H9 (cell line): ENCODE data around the gene GEMIN2. TPM values are rescaled to one million over a fixed set of nuclear protein-coding genes. Genes with fewer than 3 reads are reported as not detected.

Experiments
- DNase-seq: peaks from one replicate; pipeline ENCODE4 v3.0.0-alpha.2; 2017
- H2AFZ ChIP-seq: one replicate; pipeline ENCODE4 v1.6.1; 2013; ENCODE audit warnings: mild to moderate bottlenecking, low read length, control low read depth, moderate library complexity
- H2AK5ac ChIP-seq: 2 replicates; pipeline ENCODE4 v1.6.1; 2013; ENCODE audit warnings: low read length, control low read depth, mixed read lengths; ENCODE audit not compliant: insufficient read length
- H2BK120ac ChIP-seq: one replicate; pipeline ENCODE4 v1.6.1; 2013; ENCODE audit warnings: low read depth, mild to moderate bottlenecking, low read length, control low read depth, inconsistent platforms; ENCODE audit not compliant: poor library complexity, severe bottlenecking
- H2BK12ac ChIP-seq: 2 replicates; pipeline ENCODE4 v1.6.1; 2013; ENCODE audit warnings: low read length, control low read depth, mixed read lengths, low read depth; ENCODE audit not compliant: insufficient read length
- H2BK15ac ChIP-seq: 2 replicates; pipeline ENCODE4 v1.6.1; 2013; ENCODE audit warnings: low read depth, low read length, control low read depth
- H2BK20ac ChIP-seq: one replicate; pipeline ENCODE4 v1.6.1; 2013; ENCODE audit warnings: low read depth, mild to moderate bottlenecking, low read length, control low read depth, inconsistent platforms; ENCODE audit not compliant: poor library complexity, severe bottlenecking
- H2BK5ac ChIP-seq: 2 replicates; pipeline ENCODE4 v1.6.1; 2013; ENCODE audit warnings: low read length, control low read depth, mixed read lengths; ENCODE audit not compliant: insufficient read length
- H3K14ac ChIP-seq: 2 replicates; pipeline ENCODE4 v1.6.1; 2013; ENCODE audit warnings: low read length, control low read depth; ENCODE audit not compliant: insufficient read depth
- H3K18ac ChIP-seq: 2 replicates; pipeline ENCODE4 v1.6.1; 2013; ENCODE audit warnings: low read depth, mild to moderate bottlenecking, mixed read lengths, low read length, control low read depth; ENCODE audit not compliant: insufficient read length
- H3K23ac ChIP-seq: 2 replicates; pipeline ENCODE4 v1.6.1; 2013; ENCODE audit warnings: low read length, control low read depth, mixed read lengths, low read depth; ENCODE audit not compliant: insufficient read length
- H3K23me2 ChIP-seq: 2 replicates; pipeline ENCODE4 v1.6.1; 2013; ENCODE audit warnings: low read depth, mild to moderate bottlenecking, mixed read lengths, low read length, control low read depth; ENCODE audit not compliant: insufficient read length, poor library complexity, severe bottlenecking
- H3K27ac ChIP-seq: 2 replicates; pipeline ENCODE4 v1.5.1; 2013; ENCODE audit warnings: low read length, control low read depth, mixed read lengths, low read depth; ENCODE audit not compliant: insufficient read length
- H3K27me3 ChIP-seq: 2 replicates; pipeline ENCODE4 v1.6.1; 2013; ENCODE audit warnings: low read length, control low read depth, inconsistent platforms; ENCODE audit not compliant: insufficient read depth
- H3K4ac ChIP-seq: 2 replicates; pipeline ENCODE4 v1.6.1; 2013; ENCODE audit warnings: low read depth, mild to moderate bottlenecking, control low read depth, inconsistent platforms, low read length, moderate library complexity
- H3K4me1 ChIP-seq: 2 replicates; pipeline ENCODE4 v1.6.1; 2013; ENCODE audit warnings: low read length, control low read depth, inconsistent platforms; ENCODE audit not compliant: insufficient read depth
- H3K4me2 ChIP-seq: 2 replicates; pipeline ENCODE4 v1.6.1; 2013; ENCODE audit warnings: low read length, control low read depth, mixed read lengths; ENCODE audit not compliant: insufficient read length, insufficient read depth
- H3K56ac ChIP-seq: 2 replicates; pipeline ENCODE4 v1.6.1; 2013; ENCODE audit warnings: low read depth, mild to moderate bottlenecking, mixed read lengths, low read length, control low read depth; ENCODE audit not compliant: insufficient read length
- H3K79me1 ChIP-seq: 2 replicates; pipeline ENCODE4 v1.6.1; 2013; ENCODE audit warnings: low read depth, mild to moderate bottlenecking, moderate library complexity, low read length, control low read depth, inconsistent platforms; ENCODE audit not compliant: insufficient read depth, poor library complexity, severe bottlenecking
- H3K79me2 ChIP-seq: 2 replicates; pipeline ENCODE4 v1.6.1; 2013; ENCODE audit warnings: low read length, control low read depth, inconsistent platforms; ENCODE audit not compliant: insufficient read depth
- H3K9ac ChIP-seq: 2 replicates; pipeline ENCODE4 v1.6.1; 2013; ENCODE audit warnings: low read length, control low read depth, mixed read lengths; ENCODE audit not compliant: insufficient read length; ENCODE audit errors: extremely low read depth
- H3K9me3 ChIP-seq: one replicate; pipeline ENCODE4 v1.6.1; 2013; ENCODE audit warnings: low read depth, low read length, inconsistent platforms; ENCODE audit not compliant: control insufficient read depth
- H3T11ph ChIP-seq: one replicate; pipeline ENCODE4 v1.6.1; 2013; ENCODE audit warnings: mild to moderate bottlenecking, low read length, control low read depth, inconsistent platforms
- H4K20me1 ChIP-seq: one replicate; pipeline ENCODE4 v1.6.1; 2013; ENCODE audit not compliant: control insufficient read depth, insufficient read length, insufficient read depth
- H4K5ac ChIP-seq: 2 replicates; pipeline ENCODE4 v1.6.1; 2013; ENCODE audit warnings: low read depth, mild to moderate bottlenecking, mixed read lengths, low read length, control low read depth; ENCODE audit not compliant: insufficient read length
- H4K8ac ChIP-seq: replicated peaks from 2 replicates; pipeline ENCODE4 v1.6.1; 2013; ENCODE audit warnings: low read length, control low read depth, mixed read lengths, low read depth; ENCODE audit not compliant: insufficient read length
- H4K91ac ChIP-seq: 2 replicates; pipeline ENCODE4 v1.6.1; 2013; ENCODE audit warnings: low read depth, mild to moderate bottlenecking, moderate library complexity, mixed read lengths, low read length, control low read depth; ENCODE audit not compliant: insufficient read length
- H3K27ac Mint-ChIP-seq, 3 experiments: 2 replicates in 2 of 3; 3 replicates in 1 of 3; pipeline ENCODE4 v1.8.0; 2020 to 2021; ENCODE audit warnings: mixed read lengths in 3 of 3, mild to moderate bottlenecking in 1 of 3, moderate library complexity in 1 of 3
- H3K27me3 Mint-ChIP-seq: 2 replicates; pipeline ENCODE4 v1.8.0; 2021; ENCODE audit warnings: low read depth, mild to moderate bottlenecking, moderate library complexity, mixed read lengths
- H3K36me3 Mint-ChIP-seq, 3 experiments: 2 replicates in 2 of 3; 3 replicates in 1 of 3; pipeline ENCODE4 v1.8.0; 2020 to 2021; ENCODE audit warnings: low read depth in 3 of 3, mixed read lengths in 3 of 3; ENCODE audit not compliant: insufficient read depth in 1 of 3
- H3K4me1 Mint-ChIP-seq, 2 experiments: 2 replicates each; pipeline ENCODE4 v1.8.0; 2020; ENCODE audit warnings: mixed read lengths in 2 of 2
- H3K4me3 Mint-ChIP-seq, 2 experiments: 2 replicates in 1 of 2; 3 replicates in 1 of 2; pipeline ENCODE4 v1.8.0; 2020 to 2021; ENCODE audit warnings: mild to moderate bottlenecking in 2 of 2, mixed read lengths in 2 of 2, moderate library complexity in 1 of 2
- H3K9me3 Mint-ChIP-seq, 2 experiments: 2 replicates in 1 of 2; 3 replicates in 1 of 2; pipeline ENCODE4 v1.8.0; 2020; ENCODE audit warnings: mild to moderate bottlenecking in 2 of 2, mixed read lengths in 2 of 2, moderate library complexity in 1 of 2
- WGBS: extraction: QIAGEN DNeasy Blood & Tissue Kit; methylation state at CpG from one replicate; pipeline ENCODE4 v1.1.7; 2013; ENCODE audit warnings: missing lambda C conversion rate, low lambda C conversion rate, mixed read lengths; ENCODE audit not compliant: insufficient read length; ENCODE audit errors: extremely low coverage; 5-methylcytosine and 5-hydroxymethylcytosine counted together
- total RNA-seq: library from RNA; stranded (reverse); gene quantifications from 2 replicates; pipeline ENCODE4 v1.2.1, GENCODE V29; 2021
- TF ChIP-seq, protein P1 (sequence below): fragments of 200-600 bp; sonication (generic); conservative IDR thresholded peaks from 3 replicates; pipeline ENCODE4 v1.8.0; 2021; ENCODE audit warnings: antibody characterized with exemption, mild to moderate bottlenecking

Gene GEMIN2
- total RNA-seq, 1 experiment from 2014 or later, result 36.3 TPM

DNA sequence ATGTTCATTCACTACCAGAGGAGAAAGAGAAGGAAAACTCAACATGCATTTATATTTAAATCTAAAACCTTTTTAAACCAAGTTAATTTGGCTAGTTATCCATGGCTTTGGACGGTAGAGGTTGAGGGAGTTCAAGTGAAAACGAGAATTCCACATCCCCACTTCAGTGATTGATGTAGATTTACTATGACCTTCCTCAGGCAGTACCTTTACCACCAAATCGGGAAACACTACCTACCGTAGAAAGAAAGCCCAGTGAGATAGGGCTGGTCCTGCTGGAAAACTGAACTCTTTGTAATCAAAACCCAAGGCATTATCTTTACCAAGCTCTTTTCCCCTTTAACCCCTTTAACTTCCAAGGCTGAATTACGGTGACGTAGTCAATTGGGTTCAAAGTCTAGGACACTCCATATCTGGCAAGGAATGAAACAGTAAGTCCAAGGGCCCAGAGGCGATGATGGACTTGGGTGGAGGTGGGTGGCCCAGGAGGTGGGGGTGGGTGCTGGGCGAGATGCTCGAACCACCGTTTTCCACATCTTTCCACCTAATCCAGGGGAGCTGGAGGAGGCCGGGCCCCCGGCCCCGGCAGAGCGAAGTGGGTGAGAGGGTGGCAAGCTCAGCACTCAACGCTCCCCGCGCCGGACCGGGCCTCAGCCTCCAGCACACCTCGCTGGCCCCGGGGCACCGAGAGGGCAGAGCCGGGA is 11.7 kb upstream of the GEMIN2 start:
- H2AFZ ChIP-seq, result no peak overlapping the region
- Mint-ChIP-seq H3K27ac (peak overlapping the region; percentile 84 to 93 (median 91); a peak in 5 of 7 replicates), H3K4me3 (peak overlapping the region; percentile 88 to 95)

More for the DNA sequence above, 11.7 kb upstream of the GEMIN2 start:
- no peak for DNase-seq
- no peaks in the 10 kb centered on the region for H3K4me1 ChIP-seq
- H3K4ac ChIP-seq, result no peak overlapping the region
- peaks cover 3% of the 10 kb centered on the region; the same call in 1 of the 2 replicates for H3K79me2 ChIP-seq
- H3K27me3 ChIP-seq, result no peaks in the 10 kb centered on the region
- no peaks in the 10 kb centered on the region for H3K79me1 ChIP-seq
- Mint-ChIP-seq H3K36me3 (peaks cover 2 to 4% (median 2%) of the 10 kb centered on the region in 3 experiments; a peak in 4 of 7 replicates), H3K9me3 (no peaks in the 10 kb centered on the region), H3K4me1 (peaks cover 23 to 36% of the 10 kb centered on the region in 2 experiments), H3K27me3 (no peaks in the 10 kb centered on the region)
- peak overlapping the region; percentile 80 for H3K9ac ChIP-seq
- TF ChIP-seq, protein P1, sequence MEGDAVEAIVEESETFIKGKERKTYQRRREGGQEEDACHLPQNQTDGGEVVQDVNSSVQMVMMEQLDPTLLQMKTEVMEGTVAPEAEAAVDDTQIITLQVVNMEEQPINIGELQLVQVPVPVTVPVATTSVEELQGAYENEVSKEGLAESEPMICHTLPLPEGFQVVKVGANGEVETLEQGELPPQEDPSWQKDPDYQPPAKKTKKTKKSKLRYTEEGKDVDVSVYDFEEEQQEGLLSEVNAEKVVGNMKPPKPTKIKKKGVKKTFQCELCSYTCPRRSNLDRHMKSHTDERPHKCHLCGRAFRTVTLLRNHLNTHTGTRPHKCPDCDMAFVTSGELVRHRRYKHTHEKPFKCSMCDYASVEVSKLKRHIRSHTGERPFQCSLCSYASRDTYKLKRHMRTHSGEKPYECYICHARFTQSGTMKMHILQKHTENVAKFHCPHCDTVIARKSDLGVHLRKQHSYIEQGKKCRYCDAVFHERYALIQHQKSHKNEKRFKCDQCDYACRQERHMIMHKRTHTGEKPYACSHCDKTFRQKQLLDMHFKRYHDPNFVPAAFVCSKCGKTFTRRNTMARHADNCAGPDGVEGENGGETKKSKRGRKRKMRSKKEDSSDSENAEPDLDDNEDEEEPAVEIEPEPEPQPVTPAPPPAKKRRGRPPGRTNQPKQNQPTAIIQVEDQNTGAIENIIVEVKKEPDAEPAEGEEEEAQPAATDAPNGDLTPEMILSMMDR, result no peak
- peaks cover 9% of the 10 kb centered on the region for H3K23me2 ChIP-seq
- no peak overlapping the region for H3K23ac ChIP-seq
- H3K9me3 ChIP-seq, result no peaks in the 10 kb centered on the region
- H4K8ac ChIP-seq, result no peak overlapping the region
- H2BK12ac ChIP-seq, result no peak overlapping the region
- H4K5ac ChIP-seq, result no peak overlapping the region
- H3K14ac ChIP-seq, result peak overlapping the region; percentile 86
- no peak overlapping the region for H4K91ac ChIP-seq
- H3T11ph ChIP-seq, result no peak overlapping the region
- H2BK5ac ChIP-seq, result no peak overlapping the region
- WGBS, result no CpG with 5 or more reads among the region's 23 CpGs
- H3K4me2 ChIP-seq, result peak overlapping the region; percentile 78
- no peak overlapping the region for H2BK20ac ChIP-seq
- H3K27ac ChIP-seq, result no peak overlapping the region
- H2BK15ac ChIP-seq, result no peak overlapping the region
- H2AK5ac ChIP-seq, result no peak overlapping the region
- peak overlapping the region; percentile 92 for H3K18ac ChIP-seq
- H4K20me1 ChIP-seq, result no peaks in the 10 kb centered on the region
- no peak overlapping the region for H3K56ac ChIP-seq
- H2BK120ac ChIP-seq, result no peak overlapping the region
